OCI-LY1 (cell line): ENCODE results near the gene DHRS3.

Experiments
- EZH2 ChIP-seq: fragments of 200-600 bp; sonication (generic), shearing (Covaris generic); IDR thresholded peaks from 2 replicates; pipeline ENCODE4 v1.8.0; 2017; ENCODE audit warnings: borderline replicate concordance, mixed run types, mild to moderate bottlenecking, antibody characterized with exemption, low read length, moderate library complexity, mixed read lengths
- TF ChIP-seq, protein P1 (sequence below): fragments of 200-600 bp; sonication (generic), shearing (Covaris generic); IDR thresholded peaks from 2 replicates; pipeline ENCODE4 v1.5.1; 2017; ENCODE audit warnings: mild to moderate bottlenecking, antibody characterized with exemption, low read length, moderate library complexity, mixed read lengths

DNA sequence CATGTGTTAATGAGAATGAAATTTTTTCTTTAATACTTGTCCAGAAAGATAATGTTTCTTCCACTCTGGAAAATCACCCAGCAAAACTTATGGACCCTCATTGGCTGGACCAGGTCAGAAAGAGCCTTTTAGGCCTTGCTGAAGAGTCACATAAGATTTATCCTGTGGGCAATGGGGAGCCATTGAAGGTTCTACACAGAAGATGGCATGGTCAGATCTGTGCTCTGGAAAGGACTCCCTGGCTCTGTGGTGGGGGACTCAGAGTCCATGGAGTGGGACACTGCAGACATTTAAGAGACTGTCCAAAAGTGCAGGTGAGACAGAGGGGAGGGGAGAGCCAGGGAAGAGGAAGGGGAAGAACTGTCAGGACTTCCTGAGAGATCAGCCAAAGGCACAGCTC is 66.4 kb downstream of the DHRS3 start:
- no peak for TF ChIP-seq EZH2
- TF ChIP-seq, protein P1, sequence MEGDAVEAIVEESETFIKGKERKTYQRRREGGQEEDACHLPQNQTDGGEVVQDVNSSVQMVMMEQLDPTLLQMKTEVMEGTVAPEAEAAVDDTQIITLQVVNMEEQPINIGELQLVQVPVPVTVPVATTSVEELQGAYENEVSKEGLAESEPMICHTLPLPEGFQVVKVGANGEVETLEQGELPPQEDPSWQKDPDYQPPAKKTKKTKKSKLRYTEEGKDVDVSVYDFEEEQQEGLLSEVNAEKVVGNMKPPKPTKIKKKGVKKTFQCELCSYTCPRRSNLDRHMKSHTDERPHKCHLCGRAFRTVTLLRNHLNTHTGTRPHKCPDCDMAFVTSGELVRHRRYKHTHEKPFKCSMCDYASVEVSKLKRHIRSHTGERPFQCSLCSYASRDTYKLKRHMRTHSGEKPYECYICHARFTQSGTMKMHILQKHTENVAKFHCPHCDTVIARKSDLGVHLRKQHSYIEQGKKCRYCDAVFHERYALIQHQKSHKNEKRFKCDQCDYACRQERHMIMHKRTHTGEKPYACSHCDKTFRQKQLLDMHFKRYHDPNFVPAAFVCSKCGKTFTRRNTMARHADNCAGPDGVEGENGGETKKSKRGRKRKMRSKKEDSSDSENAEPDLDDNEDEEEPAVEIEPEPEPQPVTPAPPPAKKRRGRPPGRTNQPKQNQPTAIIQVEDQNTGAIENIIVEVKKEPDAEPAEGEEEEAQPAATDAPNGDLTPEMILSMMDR = no peak
